Dermis blood vessel endothelial cell (primary cell): ENCODE data around the gene LRRC46. TPM values are rescaled to one million over a fixed set of nuclear protein-coding genes. Genes with fewer than 3 reads are reported as not detected.

Experiments
- DNase-seq: peaks from one replicate; pipeline ENCODE4 v3.0.0; 2010
- total RNA-seq: library from RNA; depleted of rRNA; stranded (reverse); fragments of >200 nt; gene quantifications from 2 replicates; pipeline ENCODE4 v1.2.3, GENCODE V29; 2014

The LRRC46 gene
- total RNA-seq, 1 donor from 2014 or later, result not detected

GRCh38 chr17:47834756-47835155, 3.3 kb downstream of the LRRC46 start:
- peak; percentile 67 for DNase-seq

DNA sequence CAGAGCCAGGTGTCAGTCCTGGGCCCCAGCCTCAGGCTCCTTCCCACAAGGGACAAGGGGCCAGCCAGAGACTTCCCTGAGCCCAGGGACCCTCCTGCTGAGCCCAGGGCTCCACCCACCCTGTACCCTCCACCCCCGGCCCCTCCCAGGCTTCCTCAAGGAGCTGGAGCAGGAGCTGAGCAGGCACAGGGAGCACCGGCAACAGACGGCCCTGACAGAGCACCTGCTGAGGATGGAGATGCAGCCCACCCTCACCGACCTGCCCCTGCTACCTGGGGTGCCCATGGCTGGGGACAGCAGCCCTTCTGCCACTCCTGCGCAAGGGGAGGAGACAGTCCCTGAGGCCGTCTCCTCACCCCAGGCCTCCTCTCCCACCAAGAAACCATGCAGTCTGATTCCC, 5.1 kb downstream of the LRRC46 start:
- DNase-seq, result no peak

- no peak for DNase-seq
These were observed 6.0 kb downstream of the LRRC46 start for GRCh38 chr17:47837401-47838039.

DNA sequence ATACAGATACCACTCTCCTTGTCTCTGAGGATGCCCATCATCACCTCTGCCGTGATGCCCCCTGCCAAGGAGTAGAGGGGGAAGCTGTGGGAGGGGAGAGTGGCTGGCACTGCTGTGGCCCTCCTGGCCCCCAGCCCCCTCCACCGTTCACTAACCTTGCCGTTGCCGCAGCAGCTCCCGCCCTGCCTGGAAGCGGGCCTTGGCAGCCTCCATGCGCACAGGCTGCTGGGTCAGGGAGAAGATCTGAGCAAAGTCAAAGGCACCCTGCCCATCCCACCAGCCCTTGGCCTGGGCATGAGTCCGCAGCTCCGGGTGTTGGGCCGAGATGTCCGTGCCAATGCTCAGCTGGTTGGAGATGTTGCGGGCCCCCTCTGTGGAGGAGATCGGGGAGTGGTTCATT, 7.2 kb downstream of the LRRC46 start:
- DNase-seq, result no peak

DNA sequence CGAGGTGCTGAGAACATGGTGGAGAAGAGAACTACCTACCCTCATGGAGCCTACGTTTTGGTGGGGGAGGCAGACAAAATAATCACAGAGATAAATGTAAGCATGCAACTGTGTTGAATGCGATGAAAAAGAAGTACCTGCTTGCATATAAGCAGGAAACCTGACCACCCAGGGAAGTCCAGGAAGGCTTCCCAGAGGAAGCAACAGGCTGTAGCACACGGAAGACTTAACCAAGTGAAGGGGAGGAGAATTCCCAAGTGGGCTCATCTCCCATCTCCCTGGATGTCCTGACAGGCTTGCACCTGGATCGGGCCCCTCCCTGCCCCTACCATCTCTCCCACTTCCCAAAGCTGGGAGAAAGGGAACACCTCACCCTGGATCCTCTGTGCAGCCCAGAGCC, 7.6 kb downstream of the LRRC46 start:
- DNase-seq, result no peak

DNA sequence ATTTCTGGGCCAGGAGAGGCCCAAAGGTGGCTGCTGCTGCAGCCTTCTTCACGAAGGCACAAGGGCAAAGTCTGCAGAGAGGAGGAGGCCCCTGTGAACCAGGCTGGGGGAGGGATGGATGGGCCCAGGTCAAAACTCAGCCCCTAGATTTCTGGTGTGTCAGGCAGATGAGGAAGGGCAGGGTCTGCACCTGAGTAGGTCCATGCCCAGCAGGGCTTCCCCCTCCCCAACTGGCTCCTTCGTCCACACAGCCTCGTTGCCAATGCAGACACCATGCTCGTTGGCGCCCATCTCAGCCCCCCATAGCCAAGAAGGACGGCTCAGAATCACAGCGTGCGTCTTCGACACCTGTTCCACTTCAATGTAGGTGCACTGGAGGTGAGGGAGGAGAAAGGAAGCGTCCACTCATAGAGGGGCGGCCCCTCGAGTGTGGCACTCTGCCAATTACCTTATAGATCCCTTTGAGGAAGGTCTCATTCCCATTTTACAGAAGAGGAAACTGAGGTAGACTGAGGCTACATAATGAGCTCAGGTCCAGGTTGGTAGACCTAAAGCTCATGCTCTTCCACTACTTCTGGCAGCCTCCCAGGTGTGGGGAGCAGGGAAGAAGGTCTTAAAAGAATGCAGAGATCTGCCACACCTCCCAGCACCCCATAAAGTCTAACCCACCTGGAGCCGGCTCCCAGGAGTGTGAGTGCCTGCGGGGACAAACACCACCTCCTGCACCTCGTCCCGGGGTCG, 8.7 kb downstream of the LRRC46 start:
- DNase-seq, result no peak

- peak; percentile 91 for DNase-seq
These were observed 9.4 kb downstream of the LRRC46 start, which contains the start of gene SCRN2 for GRCh38 chr17:47840742-47841487. SCRN2 (minus strand) TSS chr17:47841273; CDS start chr17:47840843, 430 bp downstream.

- no peak for DNase-seq
These were observed 10.2 kb downstream of the LRRC46 start for GRCh38 chr17:47841488-47842291.

DNA sequence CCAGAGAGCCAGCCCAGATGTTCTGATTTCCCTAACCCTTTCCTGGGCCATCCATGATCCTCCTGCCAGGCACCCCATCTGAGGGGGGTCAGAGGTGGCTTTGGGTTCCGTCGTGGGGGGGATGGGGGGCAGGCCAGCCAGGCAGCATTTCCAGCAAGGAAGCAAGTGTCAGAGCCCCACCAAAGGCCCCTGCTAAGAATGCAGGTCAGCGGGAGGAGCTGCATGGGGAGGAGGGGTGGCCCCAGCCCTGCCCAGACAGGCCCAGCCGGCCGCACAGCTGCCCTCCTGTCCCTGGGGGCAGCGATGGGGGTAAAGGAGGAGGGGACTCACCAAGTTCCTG, 11.9 kb downstream of the LRRC46 start:
- DNase-seq, result no peak

GRCh38 chr17:47844227-47844626, 12.8 kb downstream of the LRRC46 start:
- no peak for DNase-seq

DNA sequence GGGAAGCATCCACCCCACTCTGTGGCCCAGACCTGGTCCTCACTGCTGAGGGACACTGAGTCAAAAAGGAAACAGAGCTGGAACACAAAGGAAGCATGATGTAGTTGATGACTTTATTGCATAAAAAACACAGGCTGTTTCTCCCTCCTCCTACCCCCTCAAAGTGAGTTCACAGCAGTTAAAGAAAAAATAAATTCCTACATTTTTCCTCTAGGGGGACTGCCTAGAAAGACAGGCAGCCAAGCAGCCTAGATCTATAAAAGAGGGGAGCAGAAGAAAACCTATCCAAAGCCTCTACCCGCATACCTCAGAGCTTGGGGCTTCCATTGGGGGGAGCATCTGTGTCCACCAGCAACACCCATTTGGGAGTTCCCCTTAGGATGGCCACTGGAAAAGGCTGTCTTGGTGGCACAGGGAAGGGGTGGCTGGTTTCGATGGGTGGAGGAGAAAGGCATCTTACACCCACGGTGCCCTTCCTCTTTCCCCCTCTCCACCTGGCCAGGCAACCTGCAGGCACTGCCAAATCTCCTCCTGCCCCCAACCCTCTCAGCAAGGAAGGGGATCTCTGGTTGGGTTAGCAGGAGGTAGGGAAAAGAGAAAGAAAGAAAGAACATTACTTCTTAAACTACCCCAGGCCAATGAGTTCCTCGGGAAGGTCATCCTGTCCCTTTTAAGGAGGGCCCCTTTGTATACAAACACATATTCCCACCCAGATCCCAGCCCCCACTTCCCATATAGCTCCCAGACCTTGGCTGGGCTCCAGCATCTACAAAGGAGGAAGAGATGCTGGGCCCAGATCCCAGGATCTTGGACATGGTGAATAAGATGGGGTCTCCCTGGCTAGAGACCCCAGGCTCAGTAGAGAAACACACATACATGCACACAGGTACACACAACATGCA, 13.6 kb downstream of the LRRC46 start:
- peak; percentile 19 for DNase-seq

DNA sequence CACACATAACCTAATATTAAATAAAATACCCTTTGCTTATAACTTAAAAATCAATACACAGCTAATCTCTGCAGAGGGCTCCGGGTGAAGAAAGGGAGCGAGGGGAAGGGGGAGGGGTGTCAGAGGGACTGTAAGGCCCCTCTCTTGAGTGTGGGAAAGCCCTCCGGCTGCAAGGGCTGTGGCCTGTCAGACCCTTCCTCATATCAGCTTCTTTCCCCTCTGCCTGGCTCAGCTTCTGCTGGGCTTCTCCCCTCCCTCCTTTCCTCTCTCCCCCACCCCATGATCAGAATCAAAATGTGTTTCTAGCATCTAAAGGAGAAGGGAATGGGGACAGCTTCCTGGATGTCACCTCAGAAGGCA, 14.2 kb downstream of the LRRC46 start:
- DNase-seq, result no peak

DNA sequence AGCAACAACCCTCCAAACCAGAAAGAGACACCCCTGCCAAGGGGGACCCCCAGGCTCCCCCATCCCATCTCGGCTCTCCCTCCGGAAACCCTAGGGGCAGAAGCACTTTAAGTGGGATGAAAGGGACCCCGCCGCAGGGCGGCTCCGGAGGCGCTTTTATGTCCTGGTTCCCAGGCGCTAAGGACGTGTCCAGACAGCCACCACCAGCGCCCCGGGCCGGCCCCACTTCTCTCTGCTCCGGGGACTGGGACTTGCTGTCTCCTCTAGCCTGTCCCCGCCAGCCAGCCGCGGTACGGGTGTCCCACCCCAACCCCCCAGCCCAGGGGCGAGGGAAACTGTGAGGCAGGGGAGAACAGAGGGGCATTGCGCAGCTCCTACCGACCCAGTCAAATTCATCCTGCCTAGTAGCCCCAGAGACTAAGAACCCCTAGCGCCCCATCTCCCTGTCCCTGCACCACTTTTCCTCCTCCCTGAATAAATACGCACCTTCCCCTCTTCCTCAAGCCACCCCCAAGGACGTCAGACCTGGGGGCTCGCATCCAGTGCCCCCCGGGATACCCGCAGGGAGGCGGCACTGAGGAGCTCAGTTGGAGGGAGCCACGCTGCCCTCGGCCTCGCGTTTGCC, 15.4 kb downstream of the LRRC46 start:
- no peak for DNase-seq

- no peak for DNase-seq
These were observed 16.1 kb downstream of the LRRC46 start for GRCh38 chr17:47847341-47848197.

- no peak for DNase-seq
These were observed 16.7 kb downstream of the LRRC46 start for GRCh38 chr17:47848198-47848513.

- no peak for DNase-seq
These were observed 18.9 kb downstream of the LRRC46 start for GRCh38 chr17:47850373-47850691.

DNA sequence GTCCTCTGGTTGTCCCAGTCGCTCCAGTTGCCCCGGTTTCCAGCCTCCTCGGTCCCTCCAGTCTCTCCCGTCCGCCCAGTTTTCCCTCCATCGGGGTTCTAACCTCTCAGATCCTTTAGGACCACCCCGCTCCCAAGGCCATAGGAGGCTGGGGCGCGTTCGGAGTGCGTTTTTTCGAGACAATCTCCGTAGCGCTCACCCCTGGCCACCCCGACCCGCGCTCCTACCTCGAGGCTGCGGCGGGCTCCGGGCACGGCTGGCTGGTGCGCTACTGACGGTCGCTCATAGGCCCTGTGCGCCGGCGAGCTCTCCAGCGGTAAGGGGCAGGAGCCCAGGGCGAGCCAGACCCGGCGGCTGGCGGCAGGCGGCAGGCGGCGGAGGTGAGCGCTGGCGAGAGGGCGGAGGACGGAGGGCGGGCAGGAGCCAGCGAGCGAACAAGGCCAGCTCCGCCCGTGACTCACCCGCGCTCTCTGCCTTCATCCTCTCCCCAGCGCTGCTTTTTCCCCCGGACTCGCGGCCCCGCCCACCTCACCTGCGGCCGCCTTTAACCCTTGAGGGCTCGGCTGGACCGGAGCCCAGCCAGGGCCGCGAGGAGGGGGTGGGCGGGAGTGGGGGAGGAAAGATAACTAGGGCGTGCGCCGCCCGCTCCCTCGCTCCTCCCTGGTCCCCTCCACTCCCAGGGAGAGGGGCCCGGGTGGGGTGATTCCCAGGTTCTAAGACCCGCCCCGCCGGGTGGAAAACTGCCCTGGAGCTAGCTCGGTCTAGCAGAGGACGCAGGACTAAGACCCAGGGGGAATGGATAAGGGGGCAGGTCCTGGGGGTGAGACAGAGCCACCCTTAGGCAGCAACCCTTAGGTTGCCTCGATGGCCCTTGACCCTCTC, 19.5 kb downstream of the LRRC46 start, which contains the start of gene SP6:
SP6 (minus strand) TSS at position 472 of the 882 bp plus-strand sequence. CDS start 2,734 bp downstream, outside the sequence.
- peak; percentile 78 for DNase-seq

- DNase-seq, result no peak
These were observed 20.3 kb downstream of the LRRC46 start for GRCh38 chr17:47851764-47852112.

- DNase-seq, result no peak
These were observed 20.9 kb downstream of the LRRC46 start for GRCh38 chr17:47852113-47852949.
